Tracheal epithelial cell (primary cell): ENCODE results near the gene ZNF385D. TPM values are rescaled to one million over a fixed set of nuclear protein-coding genes. Genes with fewer than 3 reads are reported as not detected.

Source experiments
- total RNA-seq: library from RNA; depleted of rRNA; stranded (reverse); fragments of >200 nt; gene quantifications from 2 replicates; pipeline ENCODE4 v1.2.1, GENCODE V29; 2014

Gene ZNF385D, protein sequence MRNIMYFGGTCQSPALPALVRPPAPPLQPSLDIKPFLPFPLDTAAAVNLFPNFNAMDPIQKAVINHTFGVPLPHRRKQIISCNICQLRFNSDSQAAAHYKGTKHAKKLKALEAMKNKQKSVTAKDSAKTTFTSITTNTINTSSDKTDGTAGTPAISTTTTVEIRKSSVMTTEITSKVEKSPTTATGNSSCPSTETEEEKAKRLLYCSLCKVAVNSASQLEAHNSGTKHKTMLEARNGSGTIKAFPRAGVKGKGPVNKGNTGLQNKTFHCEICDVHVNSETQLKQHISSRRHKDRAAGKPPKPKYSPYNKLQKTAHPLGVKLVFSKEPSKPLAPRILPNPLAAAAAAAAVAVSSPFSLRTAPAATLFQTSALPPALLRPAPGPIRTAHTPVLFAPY
- 0.72 TPM in 1 of 2 replicates, not detected in the other for total RNA-seq

DNA sequence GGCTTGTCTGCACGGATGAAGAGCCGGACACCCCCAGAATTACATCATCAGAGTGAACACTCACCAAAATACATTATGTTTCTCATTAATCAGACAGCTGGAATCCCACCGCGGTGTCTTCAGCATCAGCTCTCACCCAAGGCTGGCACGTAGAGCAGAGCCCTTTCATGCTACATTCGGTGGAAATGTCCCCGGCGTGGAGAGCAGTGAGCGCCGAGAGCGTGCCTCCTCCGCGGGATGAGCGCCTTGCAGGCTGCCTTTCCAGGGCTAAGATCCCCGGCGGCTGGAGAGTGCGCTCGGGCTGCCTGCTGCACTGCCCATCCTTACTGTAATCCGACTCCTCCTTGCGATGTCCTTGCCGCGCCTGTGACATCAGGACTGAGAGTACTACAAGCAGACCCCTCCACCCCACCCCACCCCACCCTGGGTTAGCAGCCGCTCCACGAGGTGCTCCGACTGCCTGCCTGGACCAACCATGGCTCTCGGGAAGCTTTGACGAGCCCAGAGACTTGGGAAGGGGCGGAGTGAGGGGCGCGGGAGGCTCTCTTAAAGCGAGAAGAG is at the start of gene ZNF385D:
Gene ZNF385D (minus strand): TSS at position 380 of the 561 bp plus-strand sequence. CDS start 294 bp downstream, at position 86.

